K562 (cell line): ENCODE measurements around the gene SULT2B1. TPM values are rescaled to one million over a fixed set of nuclear protein-coding genes. Genes with fewer than 3 reads are reported as not detected.

Source experiments
- ARID1B ChIP-seq: fragments of 450-650 bp; IDR thresholded peaks from 2 replicates; pipeline ENCODE4 v1.6.1; 2016; ENCODE audit warnings: antibody characterized with exemption, mild to moderate bottlenecking, inconsistent platforms
- CREM ChIP-seq: IDR thresholded peaks from 2 replicates; pipeline ENCODE4 v1.6.1; 2014; ENCODE audit warnings: antibody characterized with exemption, low read depth
- CXXC5 ChIP-seq: fragments of 250-450 bp; sonication (Bioruptor Pico); IDR thresholded peaks from 2 replicates; pipeline ENCODE4 v1.8.0; 2022; ENCODE audit warnings: inconsistent platforms, mild to moderate bottlenecking, moderate library complexity
- EP300 ChIP-seq: IDR thresholded peaks from 2 replicates; pipeline ENCODE4 v1.6.1; 2012; ENCODE audit warnings: low read length, improper control_type of control experiment
- EP400 ChIP-seq: fragments of 450-650 bp; IDR thresholded peaks from 2 replicates; pipeline ENCODE4 v1.6.1; 2017; ENCODE audit warnings: antibody characterized with exemption, mild to moderate bottlenecking, moderate library complexity
- ERF ChIP-seq: fragments of 450-650 bp; formaldehyde crosslinking; IDR thresholded peaks from 2 replicates; pipeline ENCODE4 v1.4.0; 2020; ENCODE audit warnings: mild to moderate bottlenecking, mixed read lengths
- KLF13 ChIP-seq: fragments of 450-650 bp; IDR thresholded peaks from 2 replicates; pipeline ENCODE4 v1.6.1; 2016; ENCODE audit warnings: missing genetic modification characterization, low read depth, mild to moderate bottlenecking, missing compliant biosample characterization, moderate library complexity, borderline replicate concordance
- KLF16 ChIP-seq: IDR thresholded peaks from 2 replicates; pipeline ENCODE4 v1.6.1; 2016; ENCODE audit warnings: antibody characterized with exemption
- NELFE ChIP-seq: IDR thresholded peaks from 2 replicates; pipeline ENCODE4 v1.6.1; 2011; ENCODE audit warnings: mild to moderate bottlenecking; ENCODE audit not compliant: insufficient read depth, insufficient read length
- PHB2 ChIP-seq: fragments of 450-650 bp; IDR thresholded peaks from 2 replicates; pipeline ENCODE4 v1.6.1; 2017; ENCODE audit warnings: low read depth
- POLR2A ChIP-seq: fragments of 450-650 bp; conservative IDR thresholded peaks from 2 replicates; pipeline ENCODE4 v1.6.1; 2016
- RB1 ChIP-seq: fragments of 450-650 bp; IDR thresholded peaks from 2 replicates; pipeline ENCODE4 v1.6.1; 2017; ENCODE audit warnings: low read depth, mild to moderate bottlenecking
- RCOR1 ChIP-seq, 2 experiments: IDR thresholded peaks; 2 replicates each; pipeline ENCODE4 v1.6.1; 2012; ENCODE audit warnings: low read depth in 2 of 2, low read length in 2 of 2, borderline replicate concordance in 1 of 2, improper control_type of control experiment in 1 of 2
- REST ChIP-seq, 2 experiments: fragments of 450-650 bp; formaldehyde crosslinking in 1 of 2; IDR thresholded peaks; 2 replicates each; pipeline versions ENCODE4 v1.4.0 to v1.6.1; 2014 to 2020; ENCODE audit warnings: mild to moderate bottlenecking in 2 of 2, borderline replicate concordance in 1 of 2, low read depth in 1 of 2
- ZBED1 ChIP-seq: IDR thresholded peaks from 2 replicates; pipeline ENCODE4 v1.6.1; 2014
- ZNF174 ChIP-seq: fragments of 250-450 bp; sonication (Bioruptor Pico); IDR thresholded peaks from 2 replicates; pipeline ENCODE4 v1.4.0; 2020; ENCODE audit warnings: mild to moderate bottlenecking
- polyA plus RNA-seq, 8 experiments: library from polyadenylated mRNA; depleted of rRNA in 4 of 8; stranded (reverse) in 5 of 8; unstranded in 3 of 8; fragments of >200 nt; fragmentation: Nextera tagmentation in 2 of 8; fragmentation: Illumina TruSeq in 1 of 8; extraction: Ambion mirVana in 2 of 8; extraction: Trizol in 1 of 8; gene quantifications; 2 replicates each; pipeline versions ENCODE4 v1.2.1 to v1.2.3, GENCODE V29; 2011 to 2014; ENCODE audit warnings: inconsistent platforms in 1 of 8, missing spikeins in 1 of 8
- total RNA-seq, 7 experiments: library from RNA; depleted of rRNA in 6 of 7; stranded (reverse); fragments of >200 nt in 6 of 7; fragmentation: Illumina TruSeq in 2 of 7; extraction: Trizol in 2 of 7; gene quantifications; 2 replicates each; pipeline versions ENCODE4 v1.2.1 to v1.2.3, GENCODE V29; 2011 to 2021; ENCODE audit warnings: low replicate concordance in 1 of 7
- TF ChIP-seq, protein P1 (sequence below), 2 experiments: fragments of 450-650 bp; conservative IDR thresholded peaks; 2 replicates each; pipeline ENCODE4 v1.6.1; 2017; ENCODE audit warnings: mild to moderate bottlenecking in 2 of 2, moderate library complexity in 2 of 2
- TF ChIP-seq, protein P2 (sequence below): IDR thresholded peaks from 2 replicates; pipeline ENCODE4 v1.6.1; 2014; ENCODE audit warnings: antibody characterized with exemption

Gene SULT2B1
- total and polyA plus RNA-seq, 9 of the 15 experiments (the other 6 are each of a cell fraction or from before 2014, with no cell fraction given), result 0.09 to 0.62 (median 0.22) TPM; not detected in 2

DNA sequence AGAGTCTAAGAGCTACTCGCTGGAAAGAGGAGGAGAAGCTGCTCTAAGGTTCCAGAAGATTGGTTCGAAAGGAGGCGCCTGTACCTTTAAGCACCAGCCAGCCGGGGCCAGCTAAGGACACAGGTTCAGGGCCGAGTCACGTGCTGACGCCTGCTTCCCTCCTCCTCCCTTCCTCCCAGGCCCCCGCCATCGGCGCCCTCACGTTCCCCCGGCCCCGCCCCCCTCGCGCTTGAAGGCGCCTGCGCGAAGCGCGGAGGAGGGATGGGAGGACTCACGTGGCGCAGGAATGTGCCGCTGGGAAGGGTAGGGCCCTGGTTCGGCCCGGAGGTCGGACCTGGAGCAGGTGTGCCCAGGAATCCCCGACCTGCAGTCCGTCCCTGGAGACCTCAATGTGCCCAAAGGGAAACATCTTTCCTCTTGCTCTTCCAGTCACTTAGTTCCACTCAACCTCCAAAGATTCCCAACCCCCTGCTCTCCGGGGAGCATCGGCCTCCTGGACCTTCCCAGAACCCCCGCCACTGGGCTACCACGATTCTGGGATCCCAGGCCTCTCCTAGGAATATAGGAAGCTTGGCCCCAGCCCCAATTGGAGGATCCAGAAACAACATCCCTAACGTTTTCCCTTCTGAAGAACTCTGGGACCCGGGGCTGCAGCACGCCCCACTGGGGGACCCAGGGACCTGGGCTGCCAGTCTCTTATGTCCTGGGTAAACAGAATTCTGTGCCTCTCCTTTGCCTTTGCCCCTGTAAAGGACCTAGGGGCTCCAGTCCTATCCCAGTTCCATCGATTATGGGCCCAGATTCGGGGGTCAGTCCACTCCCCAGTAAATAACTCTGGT lies 82.7 kb downstream of the SULT2B1 start (continued):
- TF ChIP-seq REST (IDR thresholded peaks at IDR 0.05; ENCODE audit: borderline replicate concordance) (peak; percentile 80), REST (CRISPR knock-in tag; IDR thresholded peaks at IDR 0.05; ENCODE audit: low read depth) (no peak), KLF16 (no peak), POLR2A (peak; percentile 81), RCOR1 (IDR thresholded peaks at IDR 0.05; ENCODE audit: borderline replicate concordance in 1 of 2, low read depth in 2 of 2, low read length in 2 of 2) (peak in 1 of 2 experiments; percentile 51; a peak in 1 of 4 replicates), ERF (CRISPR knock-in tag) (0 out of 2 replicates have a peak, but pooled peaks have one; percentile 44), ZNF174 (CRISPR knock-in tag) (no peak), KLF13 (peak; percentile 79; the same call in 1 of the 2 replicates), PHB2 (no peak), CREM (peak; percentile 61), ZBED1 (peak; percentile 32; the same call in 1 of the 2 replicates), NELFE (no peak), CXXC5 (CRISPR knock-in tag) (peak; percentile 76), EP300 (peak; percentile 67), RB1 (peak; percentile 66; the same call in 1 of the 2 replicates), EP400 (peak; percentile 82), ARID1B (peak; percentile 52)
- TF ChIP-seq, protein P1, sequence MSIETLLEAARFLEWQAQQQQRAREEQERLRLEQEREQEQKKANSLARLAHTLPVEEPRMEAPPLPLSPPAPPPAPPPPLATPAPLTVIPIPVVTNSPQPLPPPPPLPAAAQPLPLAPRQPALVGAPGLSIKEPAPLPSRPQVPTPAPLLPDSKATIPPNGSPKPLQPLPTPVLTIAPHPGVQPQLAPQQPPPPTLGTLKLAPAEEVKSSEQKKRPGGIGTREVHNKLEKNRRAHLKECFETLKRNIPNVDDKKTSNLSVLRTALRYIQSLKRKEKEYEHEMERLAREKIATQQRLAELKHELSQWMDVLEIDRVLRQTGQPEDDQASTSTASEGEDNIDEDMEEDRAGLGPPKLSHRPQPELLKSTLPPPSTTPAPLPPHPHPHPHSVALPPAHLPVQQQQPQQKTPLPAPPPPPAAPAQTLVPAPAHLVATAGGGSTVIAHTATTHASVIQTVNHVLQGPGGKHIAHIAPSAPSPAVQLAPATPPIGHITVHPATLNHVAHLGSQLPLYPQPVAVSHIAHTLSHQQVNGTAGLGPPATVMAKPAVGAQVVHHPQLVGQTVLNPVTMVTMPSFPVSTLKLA (conservative IDR thresholded peaks at IDR 0.05), result peak; percentile 93 to 96
- TF ChIP-seq, protein P2, sequence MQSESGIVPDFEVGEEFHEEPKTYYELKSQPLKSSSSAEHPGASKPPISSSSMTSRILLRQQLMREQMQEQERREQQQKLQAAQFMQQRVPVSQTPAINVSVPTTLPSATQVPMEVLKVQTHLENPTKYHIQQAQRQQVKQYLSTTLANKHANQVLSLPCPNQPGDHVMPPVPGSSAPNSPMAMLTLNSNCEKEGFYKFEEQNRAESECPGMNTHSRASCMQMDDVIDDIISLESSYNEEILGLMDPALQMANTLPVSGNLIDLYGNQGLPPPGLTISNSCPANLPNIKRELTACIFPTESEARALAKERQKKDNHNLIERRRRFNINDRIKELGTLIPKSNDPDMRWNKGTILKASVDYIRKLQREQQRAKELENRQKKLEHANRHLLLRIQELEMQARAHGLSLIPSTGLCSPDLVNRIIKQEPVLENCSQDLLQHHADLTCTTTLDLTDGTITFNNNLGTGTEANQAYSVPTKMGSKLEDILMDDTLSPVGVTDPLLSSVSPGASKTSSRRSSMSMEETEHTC, result peak; percentile 84
